Measurements from ENCODE around the gene MPO.

The MPO gene

GRCh38 chr17:58280480-58281217 is at the start of gene MPO:
Gene MPO, minus strand, starts transcription at chr17:58280935. Its CDS starts 177 bp downstream, at chr17:58280758.
- peak; percentile 37 for DNase-seq

DNA sequence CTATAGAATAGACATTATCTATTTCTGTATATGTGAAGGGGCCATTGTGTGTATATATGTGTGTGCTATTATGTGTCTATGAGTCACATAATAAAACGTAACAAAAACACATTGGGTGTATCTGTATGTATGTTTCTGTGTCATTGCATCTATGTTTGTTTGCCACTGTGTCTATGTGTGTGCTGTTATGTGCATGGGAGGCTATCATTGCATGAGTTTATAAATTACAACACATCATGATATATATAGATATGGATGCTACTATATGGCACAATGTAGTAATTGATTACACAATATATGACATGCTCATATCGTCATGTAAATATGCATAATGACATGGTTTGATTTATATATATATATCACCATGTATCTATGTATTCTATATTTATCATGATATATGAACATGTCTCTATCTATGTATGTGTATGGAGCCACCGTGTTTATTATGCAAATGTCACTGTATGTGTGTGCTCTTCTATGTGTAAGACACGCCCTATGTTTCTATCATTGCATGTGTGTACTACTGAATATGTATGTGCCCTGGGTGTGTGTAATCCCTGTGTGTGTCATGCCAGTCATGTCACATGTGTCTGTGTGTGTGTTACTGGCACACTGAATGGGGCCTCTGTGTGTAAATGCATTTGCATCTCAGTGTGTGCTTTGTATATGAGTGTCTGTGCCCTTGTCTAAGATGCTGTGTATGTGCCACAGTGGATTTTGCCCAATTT is 49.2 kb upstream of the MPO start:
- peak; percentile 82 for DNase-seq

- peak; percentile 98 for DNase-seq
Measured at GRCh38 chr17:58329035-58329809, 48.5 kb upstream of the MPO start.

- DNase-seq: peak; percentile 97
Measured at GRCh38 chr17:58328195-58329034, 47.7 kb upstream of the MPO start, which contains the start of gene TSPOAP1. Gene TSPOAP1, minus strand, starts transcription at chr17:58328795. Its CDS starts 875 bp downstream, at chr17:58327920.

GRCh38 chr17:58327363-58328194 is 46.8 kb upstream of the MPO start:
- peak; percentile 82 for DNase-seq

DNA sequence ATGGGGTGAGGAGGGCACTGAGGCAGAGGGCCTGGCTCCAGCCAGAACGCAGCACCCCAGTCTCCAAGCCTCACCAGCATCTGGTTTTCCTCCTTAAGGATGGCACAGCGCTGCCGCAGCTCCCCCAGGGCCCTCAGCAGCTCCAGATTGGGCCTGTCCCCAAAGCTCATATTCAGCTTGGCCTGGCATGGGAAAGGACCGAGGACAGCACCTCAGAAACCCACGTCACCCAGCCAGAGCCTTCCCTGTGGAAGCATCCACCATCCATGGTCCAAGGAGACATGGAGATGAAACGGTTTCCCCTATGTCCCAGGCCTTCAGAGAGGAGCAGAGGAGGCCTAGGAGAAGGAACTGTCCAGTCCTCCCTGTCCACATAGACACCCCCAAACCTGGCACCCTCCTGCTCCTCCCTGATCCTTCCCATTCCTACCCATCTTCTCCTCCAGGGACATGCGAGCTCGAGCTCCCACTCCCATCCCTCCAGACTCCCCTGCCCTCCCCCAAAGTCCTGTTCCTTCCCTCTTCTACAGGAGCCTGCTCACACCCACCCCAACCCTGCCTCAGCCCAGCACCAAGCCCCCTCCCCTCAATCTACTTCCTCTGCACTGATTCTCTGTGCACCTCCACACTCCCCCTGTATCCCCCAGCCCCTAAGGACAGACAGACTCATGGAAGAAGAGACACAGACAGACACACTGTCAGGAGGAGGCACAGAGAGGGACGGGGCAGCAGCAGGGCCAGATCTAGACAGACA is 46.1 kb upstream of the MPO start:
- DNase-seq: no peak

GRCh38 chr17:58325976-58326468 is 45.3 kb upstream of the MPO start:
- no peak for DNase-seq

DNA sequence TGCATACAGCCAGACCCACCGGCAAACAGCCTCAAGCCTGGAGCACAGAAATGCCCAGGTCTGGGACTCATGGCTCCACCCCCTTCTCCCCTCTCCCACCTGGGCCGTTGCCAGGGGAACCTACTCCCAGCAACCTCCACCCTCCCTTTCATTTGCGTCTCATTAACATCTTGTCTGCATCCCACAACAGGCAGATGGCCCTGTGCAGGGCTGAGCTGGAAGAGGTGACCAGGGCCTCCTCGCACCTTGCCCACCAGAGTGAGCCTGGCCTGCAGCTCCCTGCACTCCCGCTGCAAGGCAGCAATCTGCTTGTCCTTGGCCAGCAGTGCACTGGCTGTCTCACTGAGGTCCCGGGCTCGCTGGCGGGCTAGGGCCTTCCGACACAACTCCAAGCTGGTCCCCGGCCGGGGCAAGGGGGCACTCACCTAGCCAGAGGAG is 44.6 kb upstream of the MPO start:
- DNase-seq: no peak

DNA sequence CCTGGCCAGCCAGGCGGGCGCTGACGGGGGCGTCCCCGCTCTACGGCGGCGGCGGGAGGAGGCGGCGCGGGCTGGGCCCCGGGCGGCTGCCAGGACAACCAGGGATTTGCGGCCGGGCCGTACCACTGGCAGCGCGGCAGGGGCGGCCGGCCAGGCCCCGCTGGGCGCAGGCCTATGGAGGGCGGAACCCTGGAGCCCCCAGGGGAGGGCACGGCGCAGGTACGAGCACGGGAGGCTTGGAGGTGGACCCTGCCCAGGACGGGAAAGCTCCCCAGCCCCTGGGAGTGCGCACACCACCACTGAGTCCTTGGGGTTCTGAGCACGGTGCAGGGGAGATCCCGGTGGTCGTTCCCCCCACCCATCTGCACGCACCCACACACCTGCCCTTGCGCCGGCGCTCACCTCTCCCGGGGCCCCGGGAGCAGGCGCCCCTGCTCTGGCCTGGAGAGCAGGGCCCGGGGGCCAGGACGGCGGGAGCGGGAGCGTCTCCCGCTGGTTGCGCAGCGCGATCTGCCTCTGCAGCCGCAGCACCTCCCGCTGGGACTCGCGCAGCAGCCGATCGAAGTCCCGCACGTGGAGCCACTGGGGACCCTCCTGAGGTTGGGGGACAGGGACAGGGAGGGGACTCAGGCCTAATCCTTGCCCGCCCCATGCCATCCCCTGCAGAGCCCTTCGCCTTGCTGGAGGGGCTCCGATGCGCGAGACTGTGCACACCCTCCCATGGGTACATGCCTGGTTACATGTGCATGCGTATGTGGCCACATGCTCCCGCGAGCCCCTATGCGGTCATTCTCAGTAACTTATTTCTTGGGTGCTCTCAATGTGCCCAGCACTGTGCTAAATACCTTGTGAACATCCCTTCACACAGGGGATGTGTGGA is 43.9 kb upstream of the MPO start:
- DNase-seq: no peak

- no peak for DNase-seq
Measured at GRCh38 chr17:58324056-58324408, 43.3 kb upstream of the MPO start.

- no peak for DNase-seq
Measured at GRCh38 chr17:58323366-58324055, 42.8 kb upstream of the MPO start.

GRCh38 chr17:58322581-58323185 is 41.9 kb upstream of the MPO start:
- no peak for DNase-seq

DNA sequence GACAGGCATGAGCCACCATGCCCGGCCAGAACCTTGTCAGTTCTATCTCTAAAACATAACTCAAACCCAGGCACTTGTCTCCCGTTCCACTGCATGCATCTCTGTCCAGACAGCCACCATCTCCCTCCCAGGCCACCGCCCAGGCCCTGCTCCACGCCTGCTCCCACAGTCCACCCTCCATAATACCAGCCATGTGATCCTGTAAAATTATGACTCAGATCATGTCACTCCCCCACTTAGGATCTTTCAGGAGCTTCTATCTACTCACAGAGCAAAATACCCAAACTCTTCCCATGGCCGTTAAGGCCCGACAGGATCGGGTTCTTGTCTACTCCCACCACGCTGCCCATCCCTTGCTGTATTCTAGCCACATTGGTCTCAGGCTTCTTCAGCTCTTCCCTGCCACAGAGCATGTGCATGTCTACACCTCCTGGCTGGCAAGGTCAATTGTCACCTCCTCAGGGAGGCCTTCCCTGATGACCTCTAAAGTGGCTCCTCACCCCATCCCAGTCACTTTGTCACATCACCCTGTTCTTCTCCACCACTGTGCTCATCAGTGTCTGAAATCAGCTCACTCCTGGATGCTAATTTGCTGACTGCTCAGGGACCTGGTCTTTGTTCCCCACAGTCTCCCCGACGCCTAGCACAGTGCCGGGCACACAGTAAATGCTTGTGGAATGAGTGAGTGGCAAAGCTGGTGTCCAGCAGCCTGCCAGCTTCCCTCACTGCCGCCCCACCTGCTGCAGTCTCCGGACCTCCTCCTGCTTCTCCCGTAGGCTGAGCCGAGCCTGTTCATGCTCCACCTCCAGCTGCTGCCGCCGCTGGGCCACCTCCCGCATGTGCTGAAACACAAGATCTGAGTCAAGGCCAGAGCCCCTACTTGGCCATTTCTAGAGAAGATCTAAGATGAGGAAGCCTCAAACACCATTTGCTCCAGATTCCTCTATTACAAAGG is 41.1 kb upstream of the MPO start:
- no peak for DNase-seq

- DNase-seq: no peak
Measured at GRCh38 chr17:58320570-58321323, 40.0 kb upstream of the MPO start.

DNA sequence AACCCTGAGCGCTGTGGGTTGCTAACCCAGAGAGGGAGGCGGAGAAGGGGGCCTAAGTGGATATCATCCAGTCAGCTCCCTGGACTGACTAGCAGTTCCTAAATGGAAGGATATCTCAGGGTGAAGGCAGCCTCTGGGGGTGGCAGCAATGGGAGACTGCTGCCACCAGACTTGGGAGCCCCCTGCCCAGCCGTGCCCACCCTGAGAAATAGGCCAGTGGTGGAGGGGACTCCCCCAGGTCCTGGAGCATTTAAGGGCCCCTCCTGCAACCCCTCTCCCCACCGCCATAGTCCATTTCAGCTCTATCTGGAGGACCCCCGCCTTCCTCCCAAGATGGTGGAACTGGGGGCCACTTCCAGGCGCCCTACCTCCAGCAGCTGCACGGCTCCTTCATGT is 39.4 kb upstream of the MPO start:
- DNase-seq: no peak

Measured in activated CD8-positive, alpha-beta memory T cell treated with anti-CD3 and anti-CD28 coated beads, Interleukin-2, amount 50 U/mL, for 48 hours (primary cell).